Kidney capillary endothelial cell (primary cell): ENCODE data around the gene CRACR2A.

Source experiments
- DNase-seq: peaks from one replicate; pipeline ENCODE4 v3.0.0-alpha.2; 2018; ENCODE audit warnings: low spot score

CRACR2A gene

GRCh38 chr12:3723916-3724805 lies 28.7 kb downstream of the CRACR2A start:
- DNase-seq, result no peak

GRCh38 chr12:3722368-3722767 lies 30.5 kb downstream of the CRACR2A start:
- no peak for DNase-seq

GRCh38 chr12:3720772-3721171 lies 32.1 kb downstream of the CRACR2A start:
- no peak for DNase-seq

GRCh38 chr12:3718100-3718499 lies 34.8 kb downstream of the CRACR2A start:
- DNase-seq, result no peak

- DNase-seq, result no peak
Observed at GRCh38 chr12:3717283-3717898, 35.5 kb downstream of the CRACR2A start.

GRCh38 chr12:3715999-3716398 lies 36.9 kb downstream of the CRACR2A start:
- no peak for DNase-seq

- no peak for DNase-seq
Observed at GRCh38 chr12:3713947-3714346, 39.0 kb downstream of the CRACR2A start.

GRCh38 chr12:3713483-3713882 lies 39.4 kb downstream of the CRACR2A start:
- no peak for DNase-seq

- DNase-seq, result no peak
Observed at GRCh38 chr12:3712209-3712992, 40.5 kb downstream of the CRACR2A start.

- no peak for DNase-seq
Observed at GRCh38 chr12:3705354-3705675, 47.6 kb downstream of the CRACR2A start.

GRCh38 chr12:3704512-3705353 lies 48.2 kb downstream of the CRACR2A start:
- peak; percentile 14 for DNase-seq

GRCh38 chr12:3700861-3701260 lies 52.0 kb downstream of the CRACR2A start:
- no peak for DNase-seq

GRCh38 chr12:3698218-3698974 lies 54.5 kb downstream of the CRACR2A start:
- DNase-seq, result peak; percentile 92

GRCh38 chr12:3697311-3697870 lies 55.5 kb downstream of the CRACR2A start:
- DNase-seq, result no peak

GRCh38 chr12:3694673-3695072 lies 58.2 kb downstream of the CRACR2A start:
- DNase-seq, result no peak

GRCh38 chr12:3692616-3693365 lies 60.1 kb downstream of the CRACR2A start:
- DNase-seq, result no peak

GRCh38 chr12:3686463-3686862 lies 66.4 kb downstream of the CRACR2A start:
- DNase-seq, result no peak

- no peak for DNase-seq
Observed at GRCh38 chr12:3685830-3686229, 67.1 kb downstream of the CRACR2A start.

- no peak for DNase-seq
Observed at GRCh38 chr12:3684449-3685051, 68.4 kb downstream of the CRACR2A start.

GRCh38 chr12:3683670-3684069 lies 69.2 kb downstream of the CRACR2A start:
- DNase-seq, result peak; percentile 9
